Endothelial cell of umbilical vein (primary cell): ENCODE measurements around the gene ENOX2. TPM values are rescaled to one million over a fixed set of nuclear protein-coding genes. Genes with fewer than 3 reads are reported as not detected.

Experiments used
- BruUV-seq: library from RNA; stranded (reverse); fragments of 400-500 nt; replicated peaks from 2 replicates; lab custom pipeline; 2021; lab: Mats Ljungman, UMichigan
- CTCF ChIA-PET: fragments of 300-600, 350-600 bp; sonication (Branson Sonifier 250); formaldehyde crosslinking; loops from one replicate; lab custom pipeline; 2021; ENCODE audit warnings: antibody characterized with exemption, inconsistent platforms; lab: Charles Lee
- POLR2A ChIA-PET: fragments of 300-600, 350-600 bp; sonication (Branson Sonifier 250); formaldehyde crosslinking; loops from one replicate; lab custom pipeline; 2021; ENCODE audit warnings: antibody characterized with exemption, inconsistent platforms; lab: Charles Lee
- DNase-seq: peaks from one replicate; pipeline ENCODE4 v3.0.0-alpha.2; 2011; ENCODE audit warnings: low read depth, low spot score
- FAIRE-seq: peaks from 2 replicates; lab custom pipeline; 2011; peaks lifted over from hg19 to GRCh38; lab: Jason Lieb, UNC
- H2AFZ ChIP-seq: 2 replicates; pipeline ENCODE4 v1.6.0; 2012; ENCODE audit warnings: low read depth, low read length, control low read depth, inconsistent platforms
- H3K27ac ChIP-seq: 2 replicates; pipeline ENCODE4 v1.5.1; 2011; ENCODE audit warnings: low read depth, mild to moderate bottlenecking, control low read depth, low read length, moderate library complexity; ENCODE audit not compliant: insufficient read depth
- H3K27me3 ChIP-seq, 2 experiments: 2 replicates each; pipeline versions ENCODE4 v1.6.0 to v1.6.1; 2011; ENCODE audit warnings: low read length in 2 of 2, mixed read lengths in 1 of 2; ENCODE audit not compliant: control insufficient read depth in 2 of 2, insufficient read depth in 2 of 2
- H3K36me3 ChIP-seq, 2 experiments: 2 replicates in 1 of 2; 3 replicates in 1 of 2; pipeline ENCODE4 v1.5.1; 2011; ENCODE audit warnings: low read length in 2 of 2, mild to moderate bottlenecking in 1 of 2, moderate library complexity in 1 of 2; ENCODE audit not compliant: control insufficient read depth in 2 of 2, insufficient read depth in 2 of 2; ENCODE audit errors: extremely low read depth in 1 of 2
- H3K4me1 ChIP-seq: 3 replicates; pipeline ENCODE4 v1.5.1; 2011; ENCODE audit warnings: mild to moderate bottlenecking, low read length; ENCODE audit not compliant: control insufficient read depth, insufficient read depth; ENCODE audit errors: extremely low read depth
- H3K4me2 ChIP-seq: 2 replicates; pipeline ENCODE4 v1.6.1; 2011; ENCODE audit warnings: low read length, control low read depth, mixed read lengths; ENCODE audit not compliant: insufficient read depth
- H3K4me3 ChIP-seq, 3 experiments: fragments of 200-600 bp in 1 of 3; sonication (generic), shearing (Covaris generic) in 1 of 3; replicated peaks in 1 of 3; 2 replicates each; pipeline ENCODE4 v1.5.1; 2011 to 2016; ENCODE audit warnings: control low read depth in 3 of 3, low read length in 3 of 3, mild to moderate bottlenecking in 2 of 3, inconsistent platforms in 1 of 3, low read depth in 1 of 3, moderate library complexity in 1 of 3; ENCODE audit not compliant: insufficient read depth in 1 of 3
- H3K79me2 ChIP-seq: 2 replicates; pipeline ENCODE4 v1.6.0; 2012; ENCODE audit warnings: low read length, inconsistent platforms; ENCODE audit not compliant: control insufficient read depth, insufficient read depth
- H3K9ac ChIP-seq: replicated peaks from 2 replicates; pipeline ENCODE3; 2011; ENCODE audit warnings: low read length, control low read depth; ENCODE audit not compliant: insufficient read depth; ENCODE audit errors: extremely low read depth
- H3K9me1 ChIP-seq: replicated peaks from 3 replicates; pipeline ENCODE4 v1.6.0; 2011; ENCODE audit warnings: mild to moderate bottlenecking, low read length; ENCODE audit not compliant: control insufficient read depth, insufficient read depth; ENCODE audit errors: extremely low read depth
- H3K9me3 ChIP-seq: replicated peaks from 2 replicates; pipeline ENCODE4 v1.5.1; 2012; ENCODE audit warnings: low read length, inconsistent platforms; ENCODE audit not compliant: control insufficient read depth, insufficient read depth
- H4K20me1 ChIP-seq: replicated peaks from 2 replicates; pipeline ENCODE3; 2011; ENCODE audit warnings: mild to moderate bottlenecking, low read length; ENCODE audit not compliant: control insufficient read depth, insufficient read depth; ENCODE audit errors: extremely low read depth
- CTCF ChIP-seq, 2 donors: IDR thresholded peaks; 1 replicate in 1 of 2; 2 replicates in 1 of 2; pipeline ENCODE4 v1.5.1; 2011; ENCODE audit warnings: low read length in 2 of 2, mild to moderate bottlenecking in 2 of 2, moderate library complexity in 2 of 2, control low read depth in 1 of 2, inconsistent platforms in 1 of 2, low read depth in 1 of 2; ENCODE audit not compliant: insufficient read depth in 1 of 2; ENCODE audit errors: extremely low read depth in 1 of 2
- EZH2 ChIP-seq: IDR thresholded peaks from 2 replicates; pipeline ENCODE4 v1.6.1; 2012; ENCODE audit warnings: borderline replicate concordance, low read depth, mild to moderate bottlenecking, moderate library complexity, low read length, inconsistent platforms; ENCODE audit not compliant: severe bottlenecking
- FOS ChIP-seq: IDR thresholded peaks from 2 replicates; pipeline ENCODE4 v1.6.1; 2011; ENCODE audit warnings: mild to moderate bottlenecking, low read length, moderate library complexity, borderline replicate concordance; ENCODE audit not compliant: insufficient read depth
- GATA2 ChIP-seq: IDR thresholded peaks from 2 replicates; pipeline ENCODE4 v1.7.0; 2011; ENCODE audit warnings: low read depth, mild to moderate bottlenecking, moderate library complexity, mixed read lengths, low read length; ENCODE audit not compliant: insufficient read length, insufficient read depth
- JUN ChIP-seq: IDR thresholded peaks from 2 replicates; pipeline ENCODE4 v1.6.1; 2011; ENCODE audit warnings: borderline replicate concordance, low read depth; ENCODE audit not compliant: insufficient read length, insufficient read depth
- MAX ChIP-seq: IDR thresholded peaks from 2 replicates; pipeline ENCODE4 v1.6.1; 2011; ENCODE audit not compliant: insufficient read depth, insufficient read length
- MYC ChIP-seq: IDR thresholded peaks from one replicate; pipeline ENCODE4 v1.6.1; 2011; ENCODE audit warnings: mild to moderate bottlenecking, low read depth, low read length
- POLR2A ChIP-seq: IDR thresholded peaks from 2 replicates; pipeline ENCODE4 v1.6.1; 2012; ENCODE audit warnings: low read depth, mild to moderate bottlenecking, control low read depth, low read length
- POLR2AphosphoS5 ChIP-seq: IDR thresholded peaks from 2 replicates; pipeline ENCODE4 v1.6.1; 2012; ENCODE audit warnings: low read depth, mild to moderate bottlenecking, control low read depth, low read length, moderate library complexity; ENCODE audit not compliant: insufficient read depth
- dilution Hi-C: fragments of 300-500 bp; cut with MboI; formaldehyde crosslinking; loops from one replicate; pipeline ENCODE4 v1.15.0; 2019; ENCODE audit warnings: low sequenced_read_pairs; ENCODE audit not compliant: extremely low pct_ligation_motif_present
- intact Hi-C: fragments of 100-400 bp; cut with micrococcal nuclease; formaldehyde crosslinking; loops from one replicate; pipeline ENCODE4 v1.10.0; 2022
- polyA plus RNA-seq, 4 experiments: library from polyadenylated mRNA; depleted of rRNA in 3 of 4; stranded (reverse) in 3 of 4; unstranded in 1 of 4; fragments of >200 nt; gene quantifications; 2 replicates each; pipeline versions ENCODE4 v1.2.1 to v1.2.3, GENCODE V29; 2011 to 2012; ENCODE audit warnings: missing spikeins in 1 of 4
- total RNA-seq: library from RNA; stranded (reverse); gene quantifications from 2 replicates; pipeline ENCODE4 v1.2.3, GENCODE V29; 2021

Gene ENOX2
- total and polyA plus RNA-seq, 2 donors (not counting 3 experiments of a cell fraction or from before 2014, with no cell fraction given) = 5.5 to 13.1 TPM

GRCh38 chrX:130615941-130616340 lies 287.1 kb downstream of the ENOX2 start:
- Histone ChIP-seq H3K27me3 (no peaks in the 10 kb centered on the region), H3K4me2 (no peak overlapping the region), H3K9ac (no peak overlapping the region), H3K4me3 (no peak overlapping the region), H3K36me3 (no peaks in the 10 kb centered on the region), H3K79me2 (no peaks in the 10 kb centered on the region), H3K9me1 (no peaks in the 10 kb centered on the region), H2AFZ (no peak overlapping the region), H3K9me3 (no peaks in the 10 kb centered on the region), H3K4me1 (no peaks in the 10 kb centered on the region), H4K20me1 (no peaks in the 10 kb centered on the region), H3K27ac (no peak overlapping the region)
- TF ChIP-seq MAX = no peak
- no peak for TF ChIP-seq MYC
- no peak for TF ChIP-seq CTCF (IDR thresholded peaks at IDR 0.05; ENCODE audit: extremely low read depth in 1 of 2, insufficient read depth in 1 of 2, low read depth in 1 of 2, low read length in 2 of 2)
- TF ChIP-seq POLR2AphosphoS5 = no peak
- TF ChIP-seq FOS = no peak
- TF ChIP-seq JUN = no peak
- TF ChIP-seq EZH2 = no peak
- TF ChIP-seq POLR2A = no peak
- TF ChIP-seq GATA2 = no peak
- ChIA-PET POLR2A (no interaction called here), CTCF (no interaction called here)
- FAIRE-seq (no peak), DNase-seq (no peak)
- intact Hi-C loops (no loop called here), dilution Hi-C loops (no loop called here)
- BruUV-seq = no TSS peak
